Endothelial cell of umbilical vein (primary cell): ENCODE measurements around the gene ILF2.

Source experiments
- CTCF ChIP-seq, 2 donors: IDR thresholded peaks; 1 replicate in 1 of 2; 2 replicates in 1 of 2; pipeline ENCODE4 v1.5.1; 2011; ENCODE audit warnings: low read length in 2 of 2, mild to moderate bottlenecking in 2 of 2, moderate library complexity in 2 of 2, control low read depth in 1 of 2, inconsistent platforms in 1 of 2, low read depth in 1 of 2; ENCODE audit not compliant: insufficient read depth in 1 of 2; ENCODE audit errors: extremely low read depth in 1 of 2
- EZH2 ChIP-seq: IDR thresholded peaks from 2 replicates; pipeline ENCODE4 v1.6.1; 2012; ENCODE audit warnings: borderline replicate concordance, low read depth, mild to moderate bottlenecking, moderate library complexity, low read length, inconsistent platforms; ENCODE audit not compliant: severe bottlenecking
- JUN ChIP-seq: IDR thresholded peaks from 2 replicates; pipeline ENCODE4 v1.6.1; 2011; ENCODE audit warnings: borderline replicate concordance, low read depth; ENCODE audit not compliant: insufficient read length, insufficient read depth
- POLR2A ChIP-seq: IDR thresholded peaks from 2 replicates; pipeline ENCODE4 v1.6.1; 2012; ENCODE audit warnings: low read depth, mild to moderate bottlenecking, control low read depth, low read length

GRCh38 chr1:153639280-153639679 lies 31.5 kb downstream of the ILF2 start:
- TF ChIP-seq EZH2 (no peak), POLR2A (no peak), CTCF (IDR thresholded peaks at IDR 0.05; ENCODE audit: extremely low read depth in 1 of 2, insufficient read depth in 1 of 2, low read depth in 1 of 2, low read length in 2 of 2) (no peak), JUN (no peak)
